B cell (primary cell): Measurements from ENCODE around the gene ARHGEF39.

Source experiments
- CTCF ChIP-seq: fragments of 200-600 bp; IDR thresholded peaks from one replicate; pipeline ENCODE4 v1.8.0; 2022; ENCODE audit warnings: antibody characterized with exemption, mild to moderate bottlenecking
- EZH2 ChIP-seq: IDR thresholded peaks from 2 replicates; pipeline ENCODE4 v1.6.1; 2012; ENCODE audit warnings: borderline replicate concordance, low read depth, mild to moderate bottlenecking, moderate library complexity, low read length; ENCODE audit not compliant: insufficient read depth, poor library complexity, severe bottlenecking

DNA sequence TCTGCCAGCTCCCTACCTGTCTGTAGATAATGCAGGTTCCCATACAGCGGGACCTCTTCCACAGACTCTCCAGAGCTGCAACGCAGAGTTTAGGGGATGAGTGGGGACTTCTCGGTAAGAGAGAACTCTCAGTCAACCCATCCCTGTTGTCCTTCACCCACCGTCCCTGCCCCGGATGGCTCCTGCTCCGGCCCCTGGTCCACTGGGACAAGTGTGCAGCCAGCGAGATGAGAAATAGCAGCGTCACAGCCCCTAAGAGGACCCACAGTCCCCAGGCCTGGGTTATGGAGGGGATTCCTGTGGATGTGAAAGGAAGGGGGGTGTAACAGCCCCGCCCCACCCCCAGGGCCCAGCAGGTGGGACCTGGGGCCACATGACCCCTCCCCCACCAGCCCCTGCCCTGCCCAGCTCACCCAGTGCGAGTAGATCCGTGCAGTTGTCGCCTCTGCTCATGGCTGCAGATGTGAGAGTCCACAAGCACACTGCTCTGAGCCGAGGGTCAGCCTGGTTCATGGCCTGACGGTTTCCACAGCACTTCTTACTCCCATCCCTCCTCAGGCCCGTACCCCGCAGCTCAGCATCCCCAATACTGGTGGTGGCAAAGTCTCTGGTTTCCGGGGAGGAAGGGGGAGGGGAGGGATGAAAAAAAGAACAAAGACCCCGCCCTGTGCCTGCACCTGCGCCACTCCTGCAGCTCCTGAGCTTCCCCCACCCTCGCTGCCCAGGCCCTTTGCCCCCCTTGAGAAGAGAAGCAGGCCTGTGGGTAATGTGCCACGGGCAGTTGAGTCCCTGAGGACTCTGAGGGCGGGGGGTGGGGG lies 14.4 kb downstream of the ARHGEF39 start, which contains the start of gene SIT1:
- TF ChIP-seq CTCF (no peak), EZH2 (no peak)
